Dedifferentiated amniotic fluid mesenchymal stem cell (primary cell): ENCODE results near the gene GUCY2F.
A peak's percentile ranks its signal among the peaks of the same experiment; 100 is the strongest.

Source experiments
- DNase-seq: peaks from one replicate; pipeline ENCODE4 v3.0.0-alpha.2; 2016; ENCODE audit errors: extremely low spot score

The GUCY2F gene

DNA sequence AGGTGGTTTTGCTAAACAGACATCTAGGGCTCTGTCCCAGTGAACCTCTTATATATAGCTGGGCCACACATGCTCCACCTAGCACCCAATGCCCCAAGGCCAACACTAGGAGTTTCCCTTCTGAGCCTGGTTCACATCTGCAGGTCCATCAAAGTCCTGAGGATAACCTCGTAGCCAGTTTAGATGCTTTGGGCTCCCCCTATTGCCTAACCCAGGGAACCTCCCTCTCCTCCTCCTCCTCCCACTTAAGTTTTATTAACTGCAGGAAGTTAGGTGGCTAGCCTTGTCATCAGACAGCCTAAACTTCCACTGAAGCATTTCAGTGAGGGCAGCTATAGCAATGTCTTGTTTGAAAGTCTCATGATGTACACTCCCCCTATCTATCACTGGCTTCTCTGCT lies 88.0 kb downstream of the GUCY2F start:
- DNase-seq = no peak

DNA sequence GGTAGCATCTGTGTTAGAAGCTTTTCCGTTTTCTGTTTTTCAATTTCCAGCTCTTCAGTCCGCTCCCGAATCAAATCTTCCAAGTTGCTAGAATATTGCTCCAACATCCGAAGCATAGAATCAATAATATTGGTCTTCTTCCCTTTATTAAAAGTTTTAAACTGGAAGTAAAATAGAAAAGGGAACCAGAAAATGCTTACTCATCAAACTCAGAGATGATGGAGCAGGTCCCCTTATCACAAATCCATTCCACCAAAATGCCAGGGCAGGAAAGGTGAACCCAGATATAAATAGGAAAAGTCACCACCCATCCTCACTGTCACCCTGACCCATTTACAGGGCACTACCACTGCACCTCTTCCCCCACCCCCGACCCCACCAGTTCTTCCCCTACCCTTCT lies 89.0 kb downstream of the GUCY2F start:
- no peak for DNase-seq

DNA sequence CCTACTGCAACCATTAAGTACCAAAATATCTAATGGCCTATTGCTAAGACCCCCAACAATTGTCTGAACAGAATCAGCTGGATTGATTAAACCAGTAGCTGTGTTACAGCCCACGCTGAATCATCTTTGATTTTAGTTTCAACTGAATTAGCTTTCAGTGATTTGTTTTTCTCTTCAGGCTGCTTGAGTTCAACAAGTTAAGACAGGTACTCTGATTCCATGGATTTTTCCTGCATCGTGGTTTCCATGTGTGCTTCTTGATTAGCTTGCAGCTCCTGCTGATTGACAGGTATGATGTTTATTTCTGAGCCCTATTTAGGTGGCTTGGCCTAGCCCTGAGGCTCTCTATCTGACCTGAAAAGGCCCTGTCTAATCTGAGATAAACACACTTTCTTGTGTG lies 91.3 kb downstream of the GUCY2F start:
- DNase-seq = no peak

DNA sequence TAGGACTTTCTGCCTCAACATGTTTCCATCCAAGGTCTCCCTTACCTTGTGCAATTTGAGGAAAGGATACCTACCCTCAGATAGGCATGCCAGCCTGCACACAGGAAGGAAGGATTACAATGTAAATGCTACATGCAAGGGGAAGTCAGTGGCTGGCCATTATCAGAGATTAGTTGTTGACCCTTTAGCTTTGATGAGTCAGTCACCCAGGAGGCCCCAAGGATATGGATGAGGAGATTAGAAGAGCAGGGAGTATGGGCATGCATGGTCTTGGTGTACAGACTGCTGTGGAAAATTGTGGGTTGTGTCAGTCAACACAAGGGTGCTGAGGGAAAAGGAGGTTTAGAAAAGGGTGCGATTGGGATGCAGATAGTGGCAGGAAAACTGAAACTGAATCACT lies 92.0 kb downstream of the GUCY2F start:
- DNase-seq = no peak

DNA sequence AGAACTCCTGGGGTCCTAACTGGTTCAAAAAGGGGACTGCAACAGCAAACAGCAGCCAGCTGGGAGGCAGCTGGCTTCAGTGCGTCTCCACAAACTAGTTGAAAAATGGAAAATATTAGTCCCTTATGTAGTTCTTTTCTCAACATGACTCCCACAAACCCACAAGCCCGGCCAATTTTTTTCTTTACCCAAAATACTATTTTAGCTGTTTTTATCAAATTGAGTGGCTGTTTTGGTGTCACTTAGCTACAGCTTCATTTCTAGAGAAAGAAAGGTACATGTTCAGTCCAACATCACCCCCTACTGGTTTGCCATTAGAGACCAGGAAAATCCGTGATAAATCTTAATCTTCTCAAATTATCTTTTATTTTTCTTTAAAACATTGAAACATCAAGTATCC lies 97.2 kb downstream of the GUCY2F start:
- DNase-seq = no peak

DNA sequence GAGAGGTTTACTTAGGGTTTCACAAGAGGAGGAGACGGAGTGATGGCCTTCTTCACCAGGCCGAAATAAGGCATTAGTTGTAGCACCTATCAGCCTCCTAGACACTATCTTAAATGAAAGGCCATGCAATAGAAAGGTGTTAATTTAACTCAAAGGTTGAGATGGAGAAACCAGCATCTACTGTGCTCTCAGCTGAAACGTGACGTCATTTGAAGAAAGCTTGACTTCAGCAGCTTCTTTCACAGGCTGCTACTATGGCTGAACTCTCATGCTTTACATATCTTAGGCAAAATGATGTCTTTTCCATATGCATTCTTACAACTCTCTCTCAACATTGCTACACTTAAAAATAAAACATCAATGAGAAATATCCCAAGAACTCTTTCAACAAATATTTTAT lies 99.6 kb downstream of the GUCY2F start:
- DNase-seq = no peak

DNA sequence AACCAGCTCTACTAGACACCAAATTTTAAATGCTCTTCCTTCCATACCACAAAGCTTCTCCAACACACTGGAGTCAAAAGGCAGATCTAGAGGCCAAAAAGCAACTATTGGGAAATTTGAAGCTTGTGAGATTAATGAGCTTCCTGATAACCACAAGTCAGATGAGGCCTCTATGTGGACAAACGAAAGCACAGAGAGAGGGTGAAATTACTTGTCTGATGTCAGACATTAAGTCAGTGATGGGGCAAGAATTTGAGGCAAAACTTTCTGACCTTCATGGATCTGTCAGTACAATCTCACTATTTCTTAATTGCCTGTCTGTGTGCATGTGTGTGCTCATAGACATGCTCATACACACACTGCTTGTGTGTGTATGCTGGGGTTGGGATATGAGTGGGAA lies 103.6 kb downstream of the GUCY2F start:
- DNase-seq = no peak

DNA sequence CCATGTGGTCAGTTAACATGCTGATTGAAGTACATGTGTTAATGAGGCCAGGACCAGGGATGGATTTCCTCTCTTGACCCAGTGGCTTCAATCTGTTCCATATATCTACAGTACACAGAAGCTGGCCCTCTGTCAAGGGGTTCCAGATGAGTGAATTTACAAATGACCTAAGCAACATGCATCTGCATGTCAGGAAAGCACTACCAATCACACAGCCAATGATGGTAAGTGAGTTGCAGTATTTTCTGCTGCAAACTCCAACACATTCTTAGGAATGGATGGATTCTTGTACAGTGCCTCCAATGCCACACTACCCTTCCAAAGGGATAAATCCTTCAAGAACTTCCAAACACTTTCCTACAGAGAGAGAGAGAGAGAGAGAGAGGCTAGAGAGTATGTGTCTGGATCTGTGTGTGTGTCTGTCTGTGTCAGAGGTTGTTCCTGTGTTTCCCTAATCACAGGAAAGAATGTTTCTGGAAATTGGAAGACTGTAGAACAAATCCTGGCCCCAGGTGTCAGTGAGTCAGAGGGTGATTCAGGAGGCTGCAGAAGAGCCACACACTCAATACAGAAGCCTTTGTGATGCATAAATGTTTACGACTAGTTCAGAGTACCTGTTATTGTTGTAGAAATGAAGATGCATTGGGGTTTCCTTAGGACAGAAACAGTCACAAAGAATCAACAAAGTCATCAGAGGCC lies 107.5 kb downstream of the GUCY2F start:
- no peak for DNase-seq

DNA sequence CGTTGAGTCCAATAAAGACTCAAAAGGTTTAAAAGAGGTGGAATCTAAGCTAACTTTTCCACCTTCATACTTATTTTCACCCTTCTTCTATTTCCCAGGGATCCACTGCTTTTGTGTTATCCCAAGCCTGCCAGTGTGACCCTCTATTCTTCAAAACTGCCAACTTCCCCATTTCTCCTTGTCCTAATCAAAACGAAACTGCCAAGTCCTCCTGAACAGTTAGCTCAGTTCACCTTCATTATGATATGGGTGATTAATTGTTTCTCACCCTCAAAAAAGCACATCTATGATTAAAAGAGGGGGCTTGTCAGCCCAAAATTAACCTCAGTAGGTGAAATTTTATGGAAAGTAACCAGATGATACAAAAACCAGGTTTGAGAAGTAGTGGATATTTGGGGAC lies 108.4 kb downstream of the GUCY2F start:
- no peak for DNase-seq

DNA sequence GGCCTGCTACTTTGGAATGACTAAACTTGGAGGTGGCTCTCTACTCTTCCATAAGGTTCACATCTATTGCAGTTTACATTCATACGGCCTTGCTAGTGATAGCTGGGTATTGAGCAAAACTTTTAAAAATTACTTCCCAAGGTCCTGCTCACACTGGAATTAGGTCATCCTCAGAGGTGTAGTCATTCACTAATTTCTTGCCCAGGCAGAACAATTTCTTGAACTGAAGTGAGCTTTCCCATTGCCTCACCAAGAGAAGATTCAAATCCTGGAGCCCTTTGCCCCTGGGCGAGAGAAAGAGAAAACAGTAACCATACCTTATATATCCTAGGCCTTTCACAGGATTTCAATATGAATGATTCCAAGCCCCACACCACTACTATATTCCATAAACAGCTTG lies 109.2 kb downstream of the GUCY2F start:
- no peak for DNase-seq

DNA sequence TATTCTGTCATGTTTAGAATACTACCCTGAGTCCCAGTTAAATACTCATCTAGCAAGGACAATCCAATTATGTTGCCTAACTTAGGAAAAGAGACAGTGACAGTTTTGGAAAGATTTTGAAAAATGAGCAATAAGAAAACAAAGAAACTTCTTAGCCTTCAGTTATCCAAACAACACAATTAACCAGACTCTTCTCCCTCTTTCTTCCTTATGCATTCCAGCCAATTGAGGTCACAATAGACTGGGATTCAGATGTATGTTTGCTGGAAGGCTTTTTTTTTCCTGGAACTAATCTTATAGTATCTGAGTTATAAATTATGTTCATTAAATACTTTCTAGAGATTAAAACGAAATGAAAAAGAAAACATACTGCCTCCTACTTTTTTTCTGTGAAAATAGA lies 109.6 kb downstream of the GUCY2F start:
- no peak for DNase-seq

DNA sequence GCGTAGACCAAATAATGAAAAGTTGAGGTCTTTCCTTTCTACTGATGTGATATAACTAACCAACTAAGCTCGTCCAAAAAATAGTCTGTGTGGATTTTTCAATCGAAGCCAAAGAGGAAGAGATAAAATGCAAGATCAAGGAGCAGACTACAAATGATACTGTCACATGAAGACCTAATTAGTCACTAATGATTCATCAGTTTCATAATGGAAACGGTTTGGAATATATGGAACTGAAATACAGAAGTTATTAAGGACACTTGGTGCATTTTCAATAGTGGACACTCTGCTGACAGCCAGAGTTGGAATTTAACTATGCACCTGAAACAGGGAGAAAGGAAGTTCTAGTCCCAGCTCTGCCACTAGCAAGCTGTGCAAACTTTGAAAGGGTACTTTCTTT lies 119.8 kb downstream of the GUCY2F start:
- no peak for DNase-seq

DNA sequence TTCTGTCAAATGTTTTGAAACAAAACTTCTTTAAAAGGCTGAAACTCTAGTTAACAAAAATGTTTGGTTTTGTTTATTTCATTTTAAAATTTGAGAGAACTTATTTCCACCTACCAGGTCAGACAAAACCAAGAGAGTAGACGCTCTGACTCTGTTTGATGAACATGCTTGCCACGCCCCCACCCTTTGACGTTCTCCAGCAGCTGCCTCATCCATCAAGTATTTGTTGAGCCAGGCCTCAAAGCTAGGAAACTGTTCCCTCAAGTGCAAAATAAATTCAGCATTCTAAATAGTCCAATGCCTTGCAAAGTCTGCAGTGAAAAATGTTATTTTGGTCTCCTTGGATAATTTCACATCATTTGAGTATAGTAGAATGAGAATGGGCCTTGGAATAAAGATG lies 121.6 kb downstream of the GUCY2F start:
- peak; percentile 46 for DNase-seq

DNA sequence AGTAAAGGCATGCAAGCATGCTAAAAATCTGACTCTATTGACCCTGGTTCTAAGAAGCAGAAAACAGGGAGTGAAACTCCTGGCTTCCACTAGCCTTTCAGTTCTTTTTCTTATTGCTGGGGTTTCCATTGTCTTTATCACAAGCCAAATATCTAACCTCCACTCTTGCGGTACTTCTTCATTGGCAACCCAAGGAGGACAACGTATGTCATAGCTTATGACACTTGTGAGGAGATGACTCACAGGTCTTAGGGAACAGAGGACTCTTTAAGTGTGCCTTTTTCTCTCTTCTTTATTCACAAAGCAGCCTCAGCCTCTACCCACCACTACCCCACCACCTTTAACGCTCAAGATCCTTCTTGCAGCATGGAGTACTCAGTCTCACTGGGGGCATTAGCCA lies 124.2 kb downstream of the GUCY2F start:
- DNase-seq = no peak

DNA sequence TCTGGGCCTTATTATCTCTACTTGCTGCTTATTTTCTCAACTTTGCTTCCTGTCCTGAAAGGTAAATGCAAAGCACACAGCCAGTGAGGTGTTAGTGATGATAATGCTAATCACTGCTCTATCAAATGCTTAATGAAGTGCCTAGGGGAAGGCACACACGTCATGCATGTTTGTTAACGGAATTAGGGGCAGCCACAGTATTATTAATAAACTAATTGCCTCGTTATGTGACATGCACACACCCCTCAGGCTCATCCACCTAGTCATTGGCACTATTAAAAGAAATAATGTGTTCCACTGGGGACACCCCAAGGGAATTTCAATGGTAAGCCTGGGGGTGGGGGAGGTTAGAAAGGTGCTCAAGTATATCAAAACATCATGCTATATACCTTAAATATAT lies 125.2 kb downstream of the GUCY2F start:
- no peak for DNase-seq

DNA sequence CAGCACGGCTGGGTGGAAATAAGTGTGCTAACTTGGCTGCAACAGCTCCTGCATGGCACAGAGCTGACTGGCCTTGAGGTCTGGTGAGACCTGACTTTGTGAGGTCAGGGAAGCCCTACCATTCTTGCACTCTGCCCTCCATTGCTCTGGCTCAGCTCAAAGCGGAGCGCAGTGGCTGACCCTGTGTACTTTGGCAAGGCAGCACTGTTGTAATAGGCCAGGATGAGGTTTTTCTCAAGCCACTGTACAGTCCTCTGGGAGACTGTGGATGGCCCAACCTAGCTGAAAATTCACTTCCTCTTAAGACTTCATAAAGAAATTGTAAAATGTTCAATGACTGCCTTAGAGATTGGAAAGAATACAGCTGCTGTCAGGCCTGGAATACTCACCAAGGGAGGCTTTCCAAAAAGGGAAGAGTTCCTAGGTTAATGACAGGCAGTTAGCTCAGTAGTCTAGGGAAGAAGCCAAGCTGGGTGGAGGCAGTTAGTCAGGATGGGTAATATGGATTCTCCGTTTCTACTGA lies 129.8 kb downstream of the GUCY2F start:
- DNase-seq = no peak

DNA sequence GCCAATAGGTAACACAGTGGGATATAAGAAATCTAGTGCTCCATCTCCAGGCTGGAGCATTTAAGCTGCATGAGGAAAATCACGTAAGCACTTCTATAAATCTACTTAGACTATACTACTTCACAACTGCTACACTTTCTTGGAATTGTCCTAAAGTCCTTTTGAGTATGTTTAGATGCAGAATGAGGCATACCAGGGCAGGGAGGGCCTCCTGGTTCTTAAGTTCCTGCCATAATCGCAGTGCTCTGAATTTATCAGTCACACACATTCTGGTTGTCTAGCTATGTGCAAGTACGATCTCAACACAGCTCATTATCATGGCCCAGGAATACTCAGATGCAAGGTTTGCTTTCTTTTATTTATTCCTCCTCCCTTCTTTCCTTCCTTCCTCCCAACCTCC lies 130.3 kb downstream of the GUCY2F start:
- no peak for DNase-seq

DNA sequence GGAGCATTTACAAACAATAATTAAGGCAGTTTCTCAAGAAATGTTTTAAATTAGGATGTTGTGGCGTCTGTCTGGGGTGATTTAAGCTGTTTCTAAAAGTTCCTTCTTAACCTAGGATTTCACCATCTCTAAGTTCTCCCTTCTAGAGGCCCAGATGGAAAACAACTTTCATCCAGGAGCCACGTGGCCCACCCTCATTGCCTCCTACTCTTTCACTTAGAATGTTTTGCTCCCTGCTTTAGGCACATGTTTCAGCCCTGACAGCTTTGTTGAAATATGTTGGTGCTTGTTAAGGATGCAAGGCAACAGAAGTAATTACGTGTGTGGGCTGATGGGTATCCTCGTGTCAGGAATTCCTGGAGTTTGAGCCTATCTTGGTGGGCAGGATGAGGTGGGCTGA lies 131.3 kb downstream of the GUCY2F start:
- DNase-seq = no peak

DNA sequence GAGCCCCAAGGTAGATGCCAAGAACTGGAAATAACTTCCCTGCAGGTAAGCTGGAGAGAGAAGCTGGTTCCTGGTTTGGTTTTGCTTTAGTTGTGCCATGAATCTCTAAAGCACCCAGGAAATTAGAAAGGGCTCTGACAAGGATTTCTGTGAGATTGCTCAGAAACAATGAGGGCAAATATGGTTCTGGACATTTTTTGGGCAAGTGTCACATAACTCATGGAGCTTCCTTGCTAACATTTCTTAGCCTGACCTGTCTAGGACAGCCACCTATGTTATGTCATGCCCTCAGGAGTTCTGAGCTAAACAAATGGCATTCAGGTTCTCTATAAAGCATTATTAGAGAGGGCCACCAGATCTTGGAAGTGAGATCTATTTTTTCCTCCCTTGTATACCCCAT lies 131.8 kb downstream of the GUCY2F start:
- DNase-seq = no peak

DNA sequence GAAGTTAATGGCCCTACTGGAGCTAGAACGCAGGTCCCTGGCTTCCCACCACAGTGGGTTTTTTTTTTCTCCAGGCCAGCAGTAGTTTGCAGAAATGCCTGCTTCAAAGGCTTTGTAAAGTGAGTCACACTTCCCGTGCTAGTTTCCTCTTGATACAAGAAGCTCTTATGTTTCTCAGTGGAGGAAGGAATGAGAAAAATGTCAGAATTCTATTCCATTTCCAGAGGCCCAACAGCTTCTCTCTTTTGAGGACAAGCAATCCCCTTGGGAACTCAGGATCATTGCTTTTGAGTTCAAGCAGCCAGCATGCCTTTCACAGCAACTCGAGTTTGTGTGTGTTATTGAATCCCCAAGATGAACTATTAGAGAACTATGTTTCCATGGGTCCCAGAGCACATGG lies 134.3 kb downstream of the GUCY2F start:
- DNase-seq = peak; percentile 81

DNA sequence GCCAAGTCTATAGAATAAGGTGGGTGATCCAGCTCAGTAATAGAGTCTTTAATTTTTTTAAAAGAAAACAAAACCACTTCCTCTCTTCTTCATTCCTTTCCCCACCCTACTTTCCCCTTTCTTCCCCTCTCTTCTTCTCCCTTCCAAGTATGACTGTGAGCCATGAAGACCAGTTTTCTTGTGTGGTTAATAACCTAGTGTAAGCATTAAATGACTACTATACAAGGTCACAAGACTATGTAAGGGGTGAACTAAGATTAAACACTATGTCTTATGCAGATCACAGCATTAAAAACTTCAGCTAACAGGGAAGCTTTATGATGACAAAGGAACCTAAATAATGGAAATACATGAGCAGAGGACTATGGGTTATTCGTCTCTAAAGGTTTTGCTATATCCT lies 135.4 kb downstream of the GUCY2F start:
- DNase-seq = no peak

DNA sequence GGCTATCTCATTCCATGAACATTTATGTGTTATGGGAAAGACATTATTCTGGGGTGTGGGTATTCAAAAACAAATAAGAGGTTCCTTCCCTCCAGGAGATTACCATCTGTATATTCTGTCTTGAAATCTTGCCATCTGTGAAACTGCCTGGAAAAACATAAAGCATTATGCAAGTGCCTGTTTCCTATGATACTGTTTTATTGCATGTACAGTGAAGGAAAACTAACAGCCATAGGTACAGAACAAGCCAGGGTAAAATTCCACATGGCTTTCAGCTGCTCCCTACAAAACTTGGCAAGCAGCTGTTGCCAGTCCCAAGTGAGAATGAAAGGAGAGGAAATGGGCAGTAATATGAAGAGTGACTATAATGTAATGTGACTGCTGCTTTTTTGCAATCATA lies 136.0 kb downstream of the GUCY2F start:
- peak; percentile 67 for DNase-seq

DNA sequence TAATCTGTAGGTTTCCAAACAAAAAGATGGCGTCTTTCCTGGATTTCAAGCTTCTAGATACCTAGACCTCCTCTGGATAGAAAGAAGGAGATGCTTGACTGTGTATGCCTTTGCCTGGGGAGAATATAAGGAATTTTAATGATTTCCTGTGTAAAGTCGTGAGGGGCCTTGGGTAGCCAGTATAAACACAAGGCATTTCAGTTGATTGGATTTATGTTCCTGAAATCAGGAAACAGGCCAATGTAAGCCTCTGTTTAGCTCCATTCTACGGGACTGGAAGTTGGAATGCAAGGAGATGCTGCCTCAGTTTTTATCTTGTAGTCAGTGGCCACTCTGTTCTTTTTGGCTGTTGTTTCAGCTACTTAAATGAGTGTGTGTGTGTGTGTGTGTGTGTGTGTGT lies 137.2 kb downstream of the GUCY2F start:
- DNase-seq = no peak

DNA sequence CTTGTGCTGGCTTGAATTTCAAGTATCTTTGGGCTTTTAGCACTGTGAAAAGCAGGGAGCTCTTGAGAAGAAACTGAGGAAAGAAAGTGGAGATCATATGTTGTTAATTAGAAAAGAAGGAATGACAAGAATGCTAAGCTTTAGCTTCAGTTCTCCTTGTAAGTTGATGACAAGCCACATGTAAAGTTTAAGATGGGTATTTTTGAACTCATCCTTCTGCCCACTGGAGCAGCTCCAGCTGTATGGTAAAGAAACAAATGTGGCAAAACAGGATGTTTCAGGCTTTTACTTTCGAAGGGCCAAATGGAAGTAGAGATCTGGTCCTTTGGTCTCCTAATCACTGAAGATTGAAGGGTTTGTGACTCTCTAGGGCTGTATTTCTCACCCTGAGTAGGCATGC lies 137.8 kb downstream of the GUCY2F start:
- no peak for DNase-seq
